Spinal cord (tissue), 10 donors: ENCODE results near the gene IGFBP5. TPM values are rescaled to one million over a fixed set of nuclear protein-coding genes. Genes with fewer than 3 reads are reported as not detected.

Experiments used
- DNase-seq, 6 donors: peaks; one replicate each; pipeline versions ENCODE4 v3.0.0 to v3.0.0-alpha.2; 2013 to 2015; ENCODE audit warnings: low spot score in 6 of 6, low read depth in 4 of 6
- H3K27ac ChIP-seq: one replicate; pipeline ENCODE4 v1.5.1; 2013; ENCODE audit warnings: low read depth, low read length, control low read depth
- H3K27me3 ChIP-seq: one replicate; pipeline ENCODE4 v1.6.1; 2013; ENCODE audit warnings: low read length; ENCODE audit not compliant: control insufficient read depth, insufficient read depth
- H3K36me3 ChIP-seq: one replicate; pipeline ENCODE4 v1.6.1; 2013; ENCODE audit warnings: low read length; ENCODE audit not compliant: control insufficient read depth, insufficient read depth
- H3K4me1 ChIP-seq: one replicate; pipeline ENCODE4 v1.6.1; 2013; ENCODE audit warnings: low read length; ENCODE audit not compliant: control insufficient read depth, insufficient read depth
- H3K4me3 ChIP-seq: one replicate; pipeline ENCODE4 v1.5.1; 2013; ENCODE audit warnings: low read depth, low read length, control low read depth
- H3K9me3 ChIP-seq: one replicate; pipeline ENCODE4 v1.6.1; 2013; ENCODE audit warnings: low read length; ENCODE audit not compliant: control insufficient read depth, insufficient read depth
- WGBS: methylation state at CpG from one replicate; pipeline ENCODE4 v1.1.5; 2013; ENCODE audit warnings: missing lambda C conversion rate; ENCODE audit not compliant: insufficient coverage; 5-methylcytosine and 5-hydroxymethylcytosine counted together
- polyA plus RNA-seq, 2 donors: library from polyadenylated mRNA; unstranded; fragments of 120-200 nt; gene quantifications; one replicate each; pipeline ENCODE4 v1.2.1, GENCODE V29; 2013; ENCODE audit not compliant: insufficient read length in 2 of 2
- total RNA-seq, 2 donors: library from RNA; depleted of rRNA in 1 of 2; stranded (reverse); fragments of 120-200 nt in 1 of 2; fragments of >200 nt in 1 of 2; gene quantifications; one replicate each; pipeline versions ENCODE4 v1.2.3 to v1.2.4, GENCODE V29; 2013 to 2014
- donor health status: healthy.

The IGFBP5 gene
- total and polyA plus RNA-seq, 4 donors, result 179 to 292 (median 259) TPM

DNA sequence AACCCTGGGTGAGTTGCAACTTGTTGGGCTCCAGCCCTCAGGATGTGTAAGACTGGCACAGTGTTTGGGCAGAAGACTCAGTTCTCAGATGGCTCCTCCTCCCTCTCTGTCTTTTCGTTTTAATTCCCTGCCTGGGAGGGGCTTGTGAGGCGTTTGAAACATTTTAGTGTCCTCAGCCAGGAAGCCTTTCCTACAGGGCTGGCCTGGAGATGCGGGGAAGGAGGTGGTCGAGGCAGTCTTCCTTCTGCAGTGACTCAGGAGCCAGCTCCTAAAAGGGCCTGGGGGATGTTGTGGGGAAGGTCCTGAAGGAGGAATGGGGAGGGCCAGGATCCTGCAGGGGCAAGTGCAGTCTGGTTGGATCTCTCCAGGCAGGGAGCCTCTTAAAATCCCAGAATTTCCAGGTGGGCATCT is 22.1 kb upstream of the IGFBP5 start:
- 70% methylated on average over 3 of the region's 4 CpGs for WGBS
- Histone ChIP-seq H3K27me3 (no peaks in the 10 kb centered on the region), H3K4me1 (peaks cover 12% of the 10 kb centered on the region), H3K9me3 (no peaks in the 10 kb centered on the region), H3K4me3 (no peak overlapping the region), H3K27ac (no peak overlapping the region), H3K36me3 (no peaks in the 10 kb centered on the region)
- DNase-seq, result no peak

- H3K9me3 ChIP-seq, result no peaks in the 10 kb centered on the region
- DNase-seq, result no peak
- no peak overlapping the region for H3K27ac ChIP-seq
- no peaks in the 10 kb centered on the region for H3K36me3 ChIP-seq
- H3K27me3 ChIP-seq, result no peaks in the 10 kb centered on the region
- WGBS, result 88% methylated on average over 4 of the region's 4 CpGs
- H3K4me3 ChIP-seq, result no peak overlapping the region
- H3K4me1 ChIP-seq, result peaks cover 15% of the 10 kb centered on the region
Observed at GRCh38 chr2:216716109-216716508, 20.8 kb upstream of the IGFBP5 start.

- Histone ChIP-seq H3K36me3 (no peaks in the 10 kb centered on the region), H3K4me3 (no peak overlapping the region), H3K27me3 (no peaks in the 10 kb centered on the region), H3K9me3 (no peaks in the 10 kb centered on the region), H3K4me1 (peaks cover 20% of the 10 kb centered on the region), H3K27ac (no peak overlapping the region)
- 93% methylated on average over 10 of the region's 14 CpGs for WGBS
- no peak for DNase-seq
Observed at GRCh38 chr2:216715402-216715974, 20.1 kb upstream of the IGFBP5 start.

DNA sequence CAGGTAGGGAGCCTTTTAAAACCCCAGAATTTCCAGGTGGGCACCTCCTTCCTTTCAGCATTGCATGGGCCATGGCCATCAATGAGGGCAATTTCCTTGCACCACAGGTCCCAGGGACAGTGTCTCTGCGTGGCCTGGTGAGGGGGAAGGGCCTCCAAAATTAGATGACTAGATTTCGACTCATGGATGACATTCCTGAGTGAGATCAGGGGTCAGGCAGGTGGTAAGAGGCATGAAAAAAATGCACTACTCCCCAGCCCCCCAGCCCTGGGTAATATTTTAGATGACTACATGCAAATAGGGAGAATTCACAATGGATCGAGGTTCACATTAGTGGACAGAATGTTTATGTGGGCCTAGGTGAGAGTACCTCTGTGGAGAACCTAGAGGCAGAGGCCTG is 19.0 kb upstream of the IGFBP5 start:
- H3K36me3 ChIP-seq, result no peaks in the 10 kb centered on the region
- DNase-seq, result no peak
- H3K4me1 ChIP-seq, result peaks cover 20% of the 10 kb centered on the region
- H3K9me3 ChIP-seq, result no peaks in the 10 kb centered on the region
- H3K4me3 ChIP-seq, result no peak overlapping the region
- H3K27me3 ChIP-seq, result no peaks in the 10 kb centered on the region
- H3K27ac ChIP-seq, result peak overlapping the region; percentile 22
- WGBS, result no CpG with 5 or more reads among the region's 3 CpGs

DNA sequence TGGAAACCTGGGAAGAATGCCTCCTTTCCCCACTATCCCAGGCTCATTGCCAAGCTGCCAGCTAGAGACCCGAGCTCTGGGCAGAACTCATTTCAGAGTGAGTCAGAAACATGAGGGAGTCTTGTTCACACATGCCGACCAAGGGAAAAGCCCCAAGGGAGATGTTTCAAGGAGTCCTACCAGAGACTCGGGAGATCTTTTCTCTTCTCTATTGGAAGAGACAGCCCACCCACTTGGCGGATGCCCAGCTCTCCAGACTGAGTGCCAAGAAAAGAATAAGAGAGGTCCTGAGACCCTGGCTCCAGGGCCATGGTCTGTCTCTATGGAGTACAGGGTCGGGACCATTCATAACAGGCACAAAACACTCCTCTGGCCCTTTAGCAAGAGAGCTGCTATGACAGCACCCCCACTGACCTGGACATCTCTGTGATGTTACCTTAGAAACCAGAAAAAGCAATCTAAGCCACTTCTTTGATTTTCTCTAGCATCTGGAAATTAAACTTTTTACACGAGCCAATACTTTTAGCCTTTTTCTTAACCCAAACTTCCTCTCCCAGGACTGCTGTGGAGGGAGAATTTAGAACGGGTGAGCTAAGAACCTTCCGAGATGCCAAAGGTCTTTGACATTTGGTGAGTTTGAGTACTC is 18.5 kb upstream of the IGFBP5 start:
- no peaks in the 10 kb centered on the region for H3K9me3 ChIP-seq
- H3K4me1 ChIP-seq, result peaks cover 20% of the 10 kb centered on the region
- no peaks in the 10 kb centered on the region for H3K27me3 ChIP-seq
- no peak overlapping the region for H3K4me3 ChIP-seq
- peak in 2 of 6 donors; percentile 50 to 88 for DNase-seq
- no peaks in the 10 kb centered on the region for H3K36me3 ChIP-seq
- 46% methylated on average over 5 of the region's 8 CpGs for WGBS
- peak overlapping the region; percentile 22 for H3K27ac ChIP-seq

DNA sequence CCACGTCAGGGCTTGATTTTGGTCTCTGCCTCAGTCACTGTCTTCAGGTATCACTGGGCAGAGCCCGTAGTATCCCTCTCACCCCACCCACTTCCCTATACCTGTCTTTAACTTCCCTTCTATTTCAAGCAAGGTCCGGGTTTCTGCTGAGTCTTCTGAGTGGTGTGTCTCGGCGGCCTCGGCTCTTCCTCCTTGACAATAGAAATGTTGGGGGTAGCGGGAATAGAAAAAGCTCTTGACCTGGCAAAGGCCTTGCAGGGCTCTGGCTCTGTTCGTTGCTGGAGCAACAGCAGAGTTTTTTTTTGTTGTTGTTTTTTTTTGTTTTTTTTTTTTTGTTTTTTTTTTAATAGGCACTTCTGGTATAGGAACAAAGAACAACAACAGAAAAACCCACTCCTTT is 16.0 kb upstream of the IGFBP5 start:
- WGBS, result 77% methylated on average over 6 of the region's 8 CpGs
- no peak overlapping the region for H3K4me3 ChIP-seq
- H3K27ac ChIP-seq, result no peak overlapping the region
- no peak for DNase-seq
- H3K27me3 ChIP-seq, result no peaks in the 10 kb centered on the region
- peaks cover 16% of the 10 kb centered on the region for H3K4me1 ChIP-seq
- no peaks in the 10 kb centered on the region for H3K9me3 ChIP-seq
- H3K36me3 ChIP-seq, result no peaks in the 10 kb centered on the region

GRCh38 chr2:216710551-216711301 is 15.4 kb upstream of the IGFBP5 start:
- peak overlapping the region; percentile 65 for H3K27ac ChIP-seq
- no peak overlapping the region for H3K4me3 ChIP-seq
- 59% methylated on average over 6 of the region's 11 CpGs for WGBS
- H3K9me3 ChIP-seq, result no peaks in the 10 kb centered on the region
- peaks cover 16% of the 10 kb centered on the region for H3K4me1 ChIP-seq
- H3K36me3 ChIP-seq, result no peaks in the 10 kb centered on the region
- DNase-seq, result no peak
- H3K27me3 ChIP-seq, result no peaks in the 10 kb centered on the region

GRCh38 chr2:216702756-216703155 is 7.4 kb upstream of the IGFBP5 start:
- no peak for DNase-seq
- Histone ChIP-seq H3K4me1 (peaks cover 13% of the 10 kb centered on the region), H3K9me3 (no peaks in the 10 kb centered on the region), H3K27me3 (no peaks in the 10 kb centered on the region), H3K27ac (no peak overlapping the region), H3K4me3 (no peak overlapping the region), H3K36me3 (no peaks in the 10 kb centered on the region)
- WGBS, result 100% methylated on average over 1 of the region's 1 CpG

DNA sequence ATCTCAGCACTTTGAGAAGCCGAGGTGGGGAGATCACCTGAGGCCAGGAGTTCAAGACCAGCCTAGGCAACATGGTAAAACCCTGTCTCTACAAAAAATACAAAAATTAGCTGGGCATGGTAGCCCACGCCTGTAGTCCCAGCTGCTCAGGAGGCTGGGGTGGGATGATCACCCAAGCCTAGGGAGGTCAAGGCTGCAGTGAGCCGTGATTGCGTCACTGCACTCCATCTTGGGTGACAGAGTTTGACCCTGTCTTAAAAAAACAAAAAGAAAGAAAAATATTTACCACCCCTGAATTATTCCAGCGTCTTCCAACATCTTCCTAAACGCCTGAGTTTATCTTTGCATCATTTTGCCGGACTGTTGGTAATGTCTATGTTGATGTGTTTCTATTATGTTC is 6.2 kb upstream of the IGFBP5 start:
- WGBS, result no CpG with 5 or more reads among the region's 7 CpGs
- no peaks in the 10 kb centered on the region for H3K27me3 ChIP-seq
- DNase-seq, result no peak
- H3K27ac ChIP-seq, result no peak overlapping the region
- H3K36me3 ChIP-seq, result no peaks in the 10 kb centered on the region
- H3K4me1 ChIP-seq, result peaks cover 18% of the 10 kb centered on the region
- no peak overlapping the region for H3K4me3 ChIP-seq
- H3K9me3 ChIP-seq, result no peaks in the 10 kb centered on the region
